Prostate gland (tissue), 2 donors: Measurements from ENCODE around the gene RPTOR.

ENCODE experiments used
- CTCF ChIP-seq, 4 experiments: fragments of 200-600 bp in 2 of 4; fragments of 450-650 bp in 2 of 4; sonication (generic) in 2 of 4; IDR thresholded peaks; 1 replicate in 3 of 4; 2 replicates in 1 of 4; pipeline ENCODE4 v1.5.1; 2016 to 2019; ENCODE audit warnings: antibody characterized with exemption in 4 of 4, mild to moderate bottlenecking in 2 of 4, moderate library complexity in 2 of 4
- POLR2A ChIP-seq: fragments of 450-650 bp; IDR thresholded peaks from one replicate; pipeline ENCODE4 v1.6.1; 2016; ENCODE audit warnings: antibody characterized with exemption, mild to moderate bottlenecking
- POLR2AphosphoS5 ChIP-seq: sonication (generic); formaldehyde crosslinking; IDR thresholded peaks from one replicate; pipeline ENCODE4 v1.6.1; 2017; ENCODE audit warnings: antibody characterized with exemption

GRCh38 chr17:80615376-80615775, 70.7 kb downstream of the RPTOR start:
- no peak for TF ChIP-seq POLR2AphosphoS5
- no peak for TF ChIP-seq POLR2A
- no peak for TF ChIP-seq CTCF (IDR thresholded peaks at IDR 0.05)
